ENCODE data around the gene TUBB3.
"Not testable (repeated sequence)": the region's sequence is repeated elsewhere in the genome, so short reads cannot be mapped to it uniquely, and the experiment has no call there.

The TUBB3 gene

GRCh38 chr16:89924297-89924924 is 1.3 kb downstream of the TUBB3 start:
- no peak for TF ChIP-seq CTCF (IDR thresholded peaks at IDR 0.05; ENCODE audit: control insufficient read depth, extremely low read depth, insufficient read depth)
- peak overlapping the region; percentile 66 for H3K4me3 ChIP-seq (ENCODE audit: low read depth, low read length)
- DNase-seq (ENCODE audit: low read depth) = no peak

GRCh38 chr16:89924925-89925307 is 1.8 kb downstream of the TUBB3 start:
- DNase-seq (ENCODE audit: low read depth) = no peak
- H3K4me3 ChIP-seq (ENCODE audit: low read depth, low read length) = no peak overlapping the region
- TF ChIP-seq CTCF (IDR thresholded peaks at IDR 0.05; ENCODE audit: control insufficient read depth, extremely low read depth, insufficient read depth) = no peak

- peak overlapping the region; percentile 44 for H3K4me3 ChIP-seq (ENCODE audit: low read depth, low read length)
- no peak for TF ChIP-seq CTCF (IDR thresholded peaks at IDR 0.05; ENCODE audit: control insufficient read depth, extremely low read depth, insufficient read depth)
- DNase-seq (ENCODE audit: low read depth) = no peak
Observed at GRCh38 chr16:89925596-89926079, 2.5 kb downstream of the TUBB3 start.

GRCh38 chr16:89931305-89931896 is 8.3 kb downstream of the TUBB3 start:
- no peak overlapping the region for H3K4me3 ChIP-seq (ENCODE audit: low read depth, low read length)
- TF ChIP-seq CTCF (IDR thresholded peaks at IDR 0.05; ENCODE audit: control insufficient read depth, extremely low read depth, insufficient read depth) = no peak
- DNase-seq (ENCODE audit: low read depth) = no peak

GRCh38 chr16:89931964-89932363 is 8.8 kb downstream of the TUBB3 start:
- no peak overlapping the region for H3K4me3 ChIP-seq (ENCODE audit: low read depth, low read length)
- no peak for DNase-seq (ENCODE audit: low read depth)
- TF ChIP-seq CTCF (IDR thresholded peaks at IDR 0.05; ENCODE audit: control insufficient read depth, extremely low read depth, insufficient read depth) = no peak

GRCh38 chr16:89934019-89934418 is 10.9 kb downstream of the TUBB3 start:
- H3K4me3 ChIP-seq (ENCODE audit: low read depth, low read length); DNase-seq (ENCODE audit: low read depth): not testable (repeated sequence)

GRCh38 chr16:89934611-89935553 is 11.7 kb downstream of the TUBB3 start:
- H3K4me3 ChIP-seq (ENCODE audit: low read depth, low read length) = no peak overlapping the region
- no peak for TF ChIP-seq CTCF (IDR thresholded peaks at IDR 0.05; ENCODE audit: control insufficient read depth, extremely low read depth, insufficient read depth)
- no peak for DNase-seq (ENCODE audit: low read depth)

GRCh38 chr16:89935620-89936019 is 12.5 kb downstream of the TUBB3 start:
- H3K4me3 ChIP-seq (ENCODE audit: low read depth, low read length); DNase-seq (ENCODE audit: low read depth): not testable (repeated sequence)
